ENCODE data around the gene NEURL1. TPM values are rescaled to one million over a fixed set of nuclear protein-coding genes. Genes with fewer than 3 reads are reported as not detected.
A peak's percentile ranks its signal among the peaks of the same experiment; 100 is the strongest.

Gene NEURL1
- total RNA-seq, 3 donors from 2014 or later: 15.9 to 68.7 (median 42.9) TPM

DNA sequence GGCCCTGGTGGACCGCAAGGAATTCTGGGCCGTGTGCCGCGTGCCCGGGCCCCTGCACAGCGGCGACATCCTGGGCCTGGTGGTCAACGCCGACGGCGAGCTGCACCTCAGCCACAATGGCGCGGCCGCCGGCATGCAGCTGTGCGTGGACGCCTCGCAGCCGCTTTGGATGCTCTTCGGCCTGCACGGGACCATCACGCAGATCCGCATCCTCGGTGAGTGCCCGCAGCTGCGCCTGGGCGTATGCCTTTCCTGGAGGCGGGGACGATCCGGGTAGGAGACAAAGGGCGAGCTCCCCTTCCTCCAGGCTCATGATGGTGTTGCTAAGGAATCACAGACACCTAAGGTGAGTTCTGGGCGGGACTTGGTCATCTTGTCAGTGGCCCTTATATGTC lies 91.5 kb downstream of the NEURL1 start:
- intact Hi-C loops (cut with DNase I, micrococcal nuclease): no loop called here
- peaks cover 4% of the 10 kb centered on the region for H3K4me1 ChIP-seq (ENCODE audit: low read depth)
- DNase-seq (no peak), ATAC-seq (no peak)
- TF ChIP-seq, protein P1, sequence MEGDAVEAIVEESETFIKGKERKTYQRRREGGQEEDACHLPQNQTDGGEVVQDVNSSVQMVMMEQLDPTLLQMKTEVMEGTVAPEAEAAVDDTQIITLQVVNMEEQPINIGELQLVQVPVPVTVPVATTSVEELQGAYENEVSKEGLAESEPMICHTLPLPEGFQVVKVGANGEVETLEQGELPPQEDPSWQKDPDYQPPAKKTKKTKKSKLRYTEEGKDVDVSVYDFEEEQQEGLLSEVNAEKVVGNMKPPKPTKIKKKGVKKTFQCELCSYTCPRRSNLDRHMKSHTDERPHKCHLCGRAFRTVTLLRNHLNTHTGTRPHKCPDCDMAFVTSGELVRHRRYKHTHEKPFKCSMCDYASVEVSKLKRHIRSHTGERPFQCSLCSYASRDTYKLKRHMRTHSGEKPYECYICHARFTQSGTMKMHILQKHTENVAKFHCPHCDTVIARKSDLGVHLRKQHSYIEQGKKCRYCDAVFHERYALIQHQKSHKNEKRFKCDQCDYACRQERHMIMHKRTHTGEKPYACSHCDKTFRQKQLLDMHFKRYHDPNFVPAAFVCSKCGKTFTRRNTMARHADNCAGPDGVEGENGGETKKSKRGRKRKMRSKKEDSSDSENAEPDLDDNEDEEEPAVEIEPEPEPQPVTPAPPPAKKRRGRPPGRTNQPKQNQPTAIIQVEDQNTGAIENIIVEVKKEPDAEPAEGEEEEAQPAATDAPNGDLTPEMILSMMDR (IDR thresholded peaks at IDR 0.05): no peak
- H3K4me3 ChIP-seq: no peak overlapping the region
- H3K9me3 ChIP-seq: no peaks in the 10 kb centered on the region
- no peaks in the 10 kb centered on the region for H3K36me3 ChIP-seq (ENCODE audit: low read depth)

DNA sequence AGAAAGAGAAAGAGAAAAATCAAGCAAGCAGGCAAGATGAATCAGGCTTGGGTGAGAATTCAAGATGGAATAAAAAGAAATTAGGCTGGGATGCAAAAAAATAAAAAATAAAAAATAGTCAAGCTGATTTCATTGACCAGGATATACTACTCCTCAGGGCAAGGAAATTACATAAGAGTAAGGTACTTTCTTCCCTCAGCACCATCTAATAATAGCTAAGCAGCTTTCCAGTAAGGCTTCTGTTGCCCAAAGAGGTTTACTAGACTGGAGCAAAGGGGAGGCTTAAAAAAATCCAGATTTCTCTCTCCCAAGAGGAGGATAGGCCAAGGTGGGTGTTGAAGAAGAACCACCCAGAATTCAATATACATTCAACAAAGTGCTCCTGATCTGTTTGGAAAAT lies 93.6 kb downstream of the NEURL1 start:
- Histone ChIP-seq H3K4me1 (ENCODE audit: low read depth) (peaks cover 3% of the 10 kb centered on the region), H3K36me3 (ENCODE audit: low read depth) (no peaks in the 10 kb centered on the region), H3K9me3 (no peaks in the 10 kb centered on the region), H3K4me3 (no peak overlapping the region)
- ATAC-seq (no peak), DNase-seq (no peak)
- intact Hi-C loops (cut with DNase I, micrococcal nuclease): no loop called here
- TF ChIP-seq, protein P1 (IDR thresholded peaks at IDR 0.05): no peak

GRCh38 chr10:103589074-103589630 lies 95.6 kb downstream of the NEURL1 start:
- no peak for DNase-seq
- Histone ChIP-seq H3K36me3 (ENCODE audit: low read depth) (no peaks in the 10 kb centered on the region), H3K4me3 (no peak overlapping the region), H3K9me3 (no peaks in the 10 kb centered on the region), H3K4me1 (ENCODE audit: low read depth) (peaks cover 3% of the 10 kb centered on the region)
- intact Hi-C loops (cut with DNase I, micrococcal nuclease): no loop called here
- peak; percentile 2 for ATAC-seq
- TF ChIP-seq, protein P1 (IDR thresholded peaks at IDR 0.05): no peak

- no peak for ATAC-seq
- H3K9me3 ChIP-seq: no peaks in the 10 kb centered on the region
- H3K4me1 ChIP-seq (ENCODE audit: low read depth): peaks cover 3% of the 10 kb centered on the region
- no peaks in the 10 kb centered on the region for H3K36me3 ChIP-seq (ENCODE audit: low read depth)
- intact Hi-C loops (cut with DNase I, micrococcal nuclease): no loop called here
- no peak overlapping the region for H3K4me3 ChIP-seq
- TF ChIP-seq, protein P1 (IDR thresholded peaks at IDR 0.05): no peak
- DNase-seq: no peak
Observed at GRCh38 chr10:103590060-103590459, 96.6 kb downstream of the NEURL1 start.

DNA sequence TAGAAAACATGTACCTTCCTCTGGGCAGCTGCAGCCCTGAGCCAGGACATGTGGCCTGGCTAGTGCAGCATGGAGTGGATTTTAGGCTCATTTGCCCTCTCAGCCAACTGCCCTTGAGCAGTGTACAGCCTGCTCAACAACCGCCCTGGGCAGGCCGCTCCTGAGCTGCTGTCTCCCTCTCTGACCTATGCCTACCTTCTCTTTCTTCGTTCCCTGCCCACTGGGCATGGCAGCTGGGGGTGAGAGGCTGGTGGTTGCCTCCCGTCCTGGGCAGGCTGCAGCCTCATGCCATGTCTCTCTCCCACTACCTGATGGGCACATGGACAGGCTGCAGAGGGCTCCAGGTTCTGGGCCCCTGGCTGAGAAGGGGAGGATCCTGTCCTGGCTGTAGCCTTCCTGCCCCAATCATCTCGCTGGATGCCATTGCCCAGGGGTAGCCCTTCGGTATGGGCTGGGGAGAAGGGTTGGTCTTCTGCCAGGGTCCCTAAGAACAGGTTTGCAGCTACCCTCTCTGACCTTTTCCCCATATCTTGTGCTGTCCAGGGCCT lies 97.3 kb downstream of the NEURL1 start:
- Histone ChIP-seq H3K9me3 (no peaks in the 10 kb centered on the region), H3K36me3 (ENCODE audit: low read depth) (no peaks in the 10 kb centered on the region), H3K4me1 (ENCODE audit: low read depth) (peaks cover 3% of the 10 kb centered on the region), H3K4me3 (no peak overlapping the region)
- no peak for DNase-seq
- intact Hi-C loops (cut with DNase I, micrococcal nuclease): no loop called here
- TF ChIP-seq, protein P1 (IDR thresholded peaks at IDR 0.05): no peak
- ATAC-seq: peak; percentile 12
